Measurements from ENCODE around the gene SIGLEC5. TPM values are rescaled to one million over a fixed set of nuclear protein-coding genes. Genes with fewer than 3 reads are reported as not detected.

Gene SIGLEC5
- total and polyA plus RNA-seq, 2 donors (not counting 3 experiments of a cell fraction or from before 2014, with no cell fraction given), result not detected

DNA sequence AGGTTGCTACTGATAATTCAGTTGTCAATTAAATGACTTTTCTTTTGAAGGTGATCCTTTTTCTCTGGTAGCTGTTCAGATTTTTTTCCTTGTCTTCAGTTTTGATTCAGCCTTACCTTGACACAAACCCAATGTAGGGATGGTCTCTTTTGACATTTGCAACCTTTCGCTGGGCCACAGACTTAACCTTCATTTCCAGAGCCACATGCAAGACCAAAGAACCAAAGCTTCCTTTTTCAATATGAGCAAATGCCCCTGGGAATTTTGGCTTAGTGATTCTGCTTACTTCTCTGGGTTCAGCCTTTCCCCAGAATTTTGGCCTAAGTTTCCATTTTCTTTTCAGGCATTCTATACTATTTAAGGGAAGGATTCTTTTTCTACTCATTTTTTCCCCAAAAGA, 19.6 kb downstream of the SIGLEC5 start:
- dilution Hi-C loops (cut with MboI; ENCODE audit: extremely low pct_ligation_motif_present, low sequenced_read_pairs) (no loop called here), intact Hi-C loops (cut with micrococcal nuclease) (no loop called here)
- no peak for FAIRE-seq
- no peak overlapping the region for H2AFZ ChIP-seq (ENCODE audit: low read depth, low read length)
- H3K4me1 ChIP-seq (ENCODE audit: control insufficient read depth, extremely low read depth, insufficient read depth, low read length), result no peaks in the 10 kb centered on the region
- TF ChIP-seq FOS (IDR thresholded peaks at IDR 0.05; ENCODE audit: borderline replicate concordance, insufficient read depth, low read length), result no peak
- TF ChIP-seq, protein P1, sequence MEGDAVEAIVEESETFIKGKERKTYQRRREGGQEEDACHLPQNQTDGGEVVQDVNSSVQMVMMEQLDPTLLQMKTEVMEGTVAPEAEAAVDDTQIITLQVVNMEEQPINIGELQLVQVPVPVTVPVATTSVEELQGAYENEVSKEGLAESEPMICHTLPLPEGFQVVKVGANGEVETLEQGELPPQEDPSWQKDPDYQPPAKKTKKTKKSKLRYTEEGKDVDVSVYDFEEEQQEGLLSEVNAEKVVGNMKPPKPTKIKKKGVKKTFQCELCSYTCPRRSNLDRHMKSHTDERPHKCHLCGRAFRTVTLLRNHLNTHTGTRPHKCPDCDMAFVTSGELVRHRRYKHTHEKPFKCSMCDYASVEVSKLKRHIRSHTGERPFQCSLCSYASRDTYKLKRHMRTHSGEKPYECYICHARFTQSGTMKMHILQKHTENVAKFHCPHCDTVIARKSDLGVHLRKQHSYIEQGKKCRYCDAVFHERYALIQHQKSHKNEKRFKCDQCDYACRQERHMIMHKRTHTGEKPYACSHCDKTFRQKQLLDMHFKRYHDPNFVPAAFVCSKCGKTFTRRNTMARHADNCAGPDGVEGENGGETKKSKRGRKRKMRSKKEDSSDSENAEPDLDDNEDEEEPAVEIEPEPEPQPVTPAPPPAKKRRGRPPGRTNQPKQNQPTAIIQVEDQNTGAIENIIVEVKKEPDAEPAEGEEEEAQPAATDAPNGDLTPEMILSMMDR (IDR thresholded peaks at IDR 0.05; ENCODE audit: extremely low read depth in 1 of 2, insufficient read depth in 1 of 2, low read depth in 1 of 2, low read length in 2 of 2), result no peak
- no peak for TF ChIP-seq POLR2A (IDR thresholded peaks at IDR 0.05; ENCODE audit: low read depth, low read length)
- TF ChIP-seq MYC (IDR thresholded peaks at IDR 0.05; ENCODE audit: low read depth, low read length), result no peak
- TF ChIP-seq EZH2 (IDR thresholded peaks at IDR 0.05; ENCODE audit: borderline replicate concordance, low read depth, low read length, severe bottlenecking), result no peak
- no peak for TF ChIP-seq POLR2AphosphoS5 (IDR thresholded peaks at IDR 0.05; ENCODE audit: insufficient read depth, low read depth, low read length)
- no peak for TF ChIP-seq JUN (IDR thresholded peaks at IDR 0.05; ENCODE audit: borderline replicate concordance, insufficient read depth, insufficient read length, low read depth)
- no peaks in the 10 kb centered on the region for H3K9me1 ChIP-seq (replicated peaks; ENCODE audit: control insufficient read depth, extremely low read depth, insufficient read depth, low read length)
- peaks cover 0 to 1% of the 10 kb centered on the region in 2 experiments for H3K27me3 ChIP-seq (ENCODE audit: control insufficient read depth in 2 of 2, insufficient read depth in 2 of 2, low read length in 2 of 2)
- BruUV-seq (replicated peaks), result no TSS peak
- POLR2A ChIA-PET, result no interaction called here
- H4K20me1 ChIP-seq (replicated peaks; ENCODE audit: control insufficient read depth, extremely low read depth, insufficient read depth, low read length), result no peaks in the 10 kb centered on the region
- H3K79me2 ChIP-seq (ENCODE audit: control insufficient read depth, insufficient read depth, low read length), result no peaks in the 10 kb centered on the region
- H3K27ac ChIP-seq (ENCODE audit: insufficient read depth, low read depth, low read length), result no peak overlapping the region
- H3K4me3 ChIP-seq (replicated peaks in 1 of 3; ENCODE audit: insufficient read depth in 1 of 3, low read depth in 1 of 3, low read length in 3 of 3), result no peak overlapping the region
- no peak for DNase-seq (ENCODE audit: low read depth, low spot score)
- H3K9ac ChIP-seq (replicated peaks; ENCODE audit: extremely low read depth, insufficient read depth, low read length), result no peak overlapping the region
- H3K9me3 ChIP-seq (replicated peaks; ENCODE audit: control insufficient read depth, insufficient read depth, low read length), result no peaks in the 10 kb centered on the region
- H3K36me3 ChIP-seq (ENCODE audit: control insufficient read depth in 2 of 2, extremely low read depth in 1 of 2, insufficient read depth in 2 of 2, low read length in 2 of 2), result no peaks in the 10 kb centered on the region
- no peak overlapping the region for H3K4me2 ChIP-seq (ENCODE audit: insufficient read depth, low read length)
- CTCF ChIA-PET, result interaction anchor here (0.8 to 1.0 kb wide), 2 partner anchors 25 to 27 kb away, joined by 3 read pairs; no protein-coding TSS in a partner anchor
